SKM-1 (cell line): ENCODE data around the gene UBP1.
"Not testable (repeated sequence)": the region's sequence is repeated elsewhere in the genome, so short reads cannot be mapped to it uniquely, and the experiment has no call there.

Source experiments
- DNase-seq: peaks from one replicate; lab custom pipeline; 2025; ENCODE audit not compliant: unreplicated experiment; lab: John Stamatoyannopoulos, UW

The UBP1 gene, protein sequence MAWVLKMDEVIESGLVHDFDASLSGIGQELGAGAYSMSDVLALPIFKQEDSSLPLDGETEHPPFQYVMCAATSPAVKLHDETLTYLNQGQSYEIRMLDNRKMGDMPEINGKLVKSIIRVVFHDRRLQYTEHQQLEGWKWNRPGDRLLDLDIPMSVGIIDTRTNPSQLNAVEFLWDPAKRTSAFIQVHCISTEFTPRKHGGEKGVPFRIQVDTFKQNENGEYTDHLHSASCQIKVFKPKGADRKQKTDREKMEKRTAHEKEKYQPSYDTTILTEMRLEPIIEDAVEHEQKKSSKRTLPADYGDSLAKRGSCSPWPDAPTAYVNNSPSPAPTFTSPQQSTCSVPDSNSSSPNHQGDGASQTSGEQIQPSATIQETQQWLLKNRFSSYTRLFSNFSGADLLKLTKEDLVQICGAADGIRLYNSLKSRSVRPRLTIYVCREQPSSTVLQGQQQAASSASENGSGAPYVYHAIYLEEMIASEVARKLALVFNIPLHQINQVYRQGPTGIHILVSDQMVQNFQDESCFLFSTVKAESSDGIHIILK

DNA sequence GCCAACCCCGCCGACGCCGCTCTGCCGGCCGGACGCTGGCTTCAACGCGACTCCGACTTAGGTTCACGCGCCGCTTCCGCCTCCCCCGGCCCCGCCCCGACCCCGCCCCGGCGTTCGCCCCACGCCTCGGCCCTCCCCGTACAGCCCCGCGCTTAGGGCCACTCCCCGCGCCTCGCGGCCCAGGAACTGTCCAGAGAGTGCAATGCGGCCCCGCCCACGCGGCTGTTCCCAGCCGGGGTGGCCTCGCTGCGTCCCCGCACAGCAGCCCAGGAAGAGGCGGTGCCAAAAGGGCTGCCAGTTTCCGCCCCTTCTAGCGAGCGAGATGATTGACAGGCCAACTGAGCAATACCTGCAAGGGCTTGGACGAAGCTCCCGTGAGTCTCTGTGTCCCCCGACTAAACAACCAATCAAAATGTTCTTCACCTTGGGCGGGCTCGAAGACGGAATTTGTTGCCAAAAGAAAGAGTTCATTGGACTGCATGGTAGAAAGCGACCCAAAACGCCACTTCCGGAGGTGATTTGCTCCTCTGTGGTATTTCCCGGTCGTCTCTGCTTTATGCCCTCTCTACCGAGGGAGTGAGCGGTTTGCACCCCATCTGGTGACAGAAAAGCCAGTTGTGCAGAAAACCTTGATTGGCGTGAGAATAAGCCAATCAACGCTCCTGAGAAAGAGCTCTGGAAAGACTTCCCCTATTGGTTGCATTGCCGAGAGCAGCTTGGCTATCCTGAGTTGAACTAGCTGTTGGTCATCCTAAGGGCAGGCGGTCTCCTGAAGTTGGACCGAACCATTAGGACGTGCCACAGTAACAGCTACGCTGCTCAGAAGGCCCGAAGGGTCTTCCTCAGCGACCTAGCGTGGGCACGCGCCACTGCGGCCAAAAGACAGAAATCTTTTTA, at the start of gene UBP1:
Gene UBP1, minus strand, starts transcription at position 78 of the 897 bp plus-strand sequence. CDS start 557 bp downstream, outside the sequence.
- peak; percentile 100 for DNase-seq

- DNase-seq, result no peak
These were observed 48.5 kb upstream of the UBP1 start for GRCh38 chr3:33488683-33489082.

DNA sequence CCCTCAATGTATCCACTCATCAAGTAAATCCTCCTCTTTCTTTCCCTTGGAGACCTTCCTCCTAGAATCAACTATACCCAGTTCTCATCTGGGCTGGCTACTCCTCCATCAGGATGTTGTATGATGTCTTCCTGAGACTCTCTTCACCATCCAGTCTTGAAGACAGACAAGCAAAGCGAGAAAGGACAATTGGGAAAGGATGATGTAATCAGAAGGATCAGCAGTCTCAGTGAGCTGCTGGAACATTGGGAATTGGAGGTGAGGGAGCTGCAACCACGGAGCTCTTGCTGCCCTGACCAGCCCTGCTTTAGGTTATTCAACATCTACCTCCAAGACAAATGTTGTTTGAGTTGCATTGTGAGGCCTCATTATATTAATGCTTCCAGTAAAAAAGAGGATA, 48.0 kb upstream of the UBP1 start:
- DNase-seq, result no peak

DNA sequence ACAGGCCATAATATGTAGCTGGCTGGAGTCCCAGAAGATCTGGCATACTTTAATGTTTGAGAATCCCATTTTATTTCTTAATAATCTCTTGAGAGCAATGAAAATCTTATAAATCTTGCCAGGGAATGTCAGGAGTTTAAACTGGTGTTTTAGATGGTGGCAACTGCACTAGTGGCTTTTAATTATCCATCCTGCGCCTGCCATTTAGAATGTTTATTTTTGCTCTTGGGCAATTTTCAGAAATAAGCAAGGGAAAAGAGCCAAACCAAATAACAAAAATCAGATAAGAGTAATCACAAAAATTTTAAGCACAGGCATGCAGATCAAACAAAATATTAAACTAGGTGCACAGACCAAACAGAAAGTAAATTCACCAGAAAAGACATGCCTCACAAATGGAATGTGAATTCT, 41.9 kb upstream of the UBP1 start:
- DNase-seq, result no peak

DNA sequence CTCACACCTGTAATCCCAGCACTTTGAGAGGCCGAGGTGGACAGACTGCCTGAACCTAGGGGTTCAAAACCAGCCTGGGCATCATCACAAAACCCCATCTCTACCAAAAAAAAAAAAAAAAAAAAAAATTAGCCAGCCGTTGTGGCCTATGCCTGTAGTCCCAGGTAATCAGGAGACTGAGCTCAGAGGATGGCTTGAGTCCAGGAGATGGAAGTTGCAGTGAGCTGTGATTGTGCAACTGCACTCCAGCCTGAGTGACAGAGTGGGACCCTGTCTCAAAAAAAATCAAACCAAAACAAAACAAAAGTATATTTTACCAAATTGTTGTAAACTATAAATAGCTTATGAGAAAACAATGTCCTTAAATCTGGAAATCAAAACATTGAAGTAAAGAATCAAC, 34.7 kb upstream of the UBP1 start:
- no peak for DNase-seq

DNA sequence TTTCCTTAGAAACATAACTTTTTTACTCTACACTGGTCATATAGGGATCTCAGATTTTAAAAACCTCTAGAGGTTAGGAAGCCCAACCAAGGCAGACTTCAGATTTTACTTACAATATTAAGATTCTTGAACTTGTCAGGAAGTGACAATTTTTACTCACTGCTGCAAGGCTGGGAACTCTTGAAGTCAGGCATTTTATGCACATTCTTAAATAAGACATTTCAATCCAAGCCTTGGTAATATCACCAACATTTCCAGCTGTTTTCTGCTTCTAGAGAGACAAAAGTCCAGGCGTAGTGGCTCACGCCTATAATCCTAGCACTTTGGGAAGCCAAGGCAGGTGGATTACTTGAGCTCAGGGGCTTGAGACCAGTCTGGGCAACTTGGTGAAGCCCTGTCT, 33.6 kb upstream of the UBP1 start:
- no peak for DNase-seq

DNA sequence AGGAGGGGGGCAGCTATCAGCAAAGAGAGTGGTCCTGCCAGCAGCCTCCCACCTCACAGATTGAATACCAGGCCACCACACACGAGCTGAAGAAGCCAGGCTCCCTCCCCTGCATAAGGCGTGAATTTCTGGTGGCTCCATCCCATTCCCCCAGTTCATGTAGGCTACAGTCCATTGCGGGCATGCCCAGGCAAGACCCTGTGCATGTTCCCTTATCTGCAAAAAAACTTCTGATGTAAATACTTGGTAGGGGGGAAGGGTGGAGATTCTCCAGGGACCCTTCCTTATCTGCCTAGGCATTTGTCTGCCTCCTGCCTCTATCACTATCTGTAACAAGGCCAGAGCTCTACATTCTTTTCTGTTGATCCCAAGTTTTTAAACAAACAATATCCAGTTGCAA, 27.6 kb upstream of the UBP1 start:
- no peak for DNase-seq

- no peak for DNase-seq
These were observed 20.9 kb upstream of the UBP1 start for GRCh38 chr3:33461097-33461496.

DNA sequence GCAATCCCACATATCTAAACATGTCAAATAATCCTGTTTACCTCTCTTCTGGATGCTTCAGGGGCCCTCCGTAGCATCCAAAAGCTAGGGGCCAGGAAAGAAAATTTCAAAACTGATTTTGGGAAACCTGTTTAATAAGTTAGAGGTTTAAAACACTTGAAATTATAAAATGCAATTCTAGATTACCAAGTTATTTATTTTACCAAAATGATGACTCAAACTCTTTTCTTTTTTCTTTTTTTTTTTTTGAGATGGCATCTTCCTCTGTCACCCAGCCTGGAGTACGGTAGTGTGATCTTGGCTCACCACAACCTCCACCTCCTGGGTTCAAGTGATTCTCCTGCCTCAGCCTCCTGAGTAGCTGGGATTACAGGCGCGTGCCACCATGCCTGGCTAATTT, 19.4 kb upstream of the UBP1 start:
- DNase-seq, result not testable (repeated sequence)

DNA sequence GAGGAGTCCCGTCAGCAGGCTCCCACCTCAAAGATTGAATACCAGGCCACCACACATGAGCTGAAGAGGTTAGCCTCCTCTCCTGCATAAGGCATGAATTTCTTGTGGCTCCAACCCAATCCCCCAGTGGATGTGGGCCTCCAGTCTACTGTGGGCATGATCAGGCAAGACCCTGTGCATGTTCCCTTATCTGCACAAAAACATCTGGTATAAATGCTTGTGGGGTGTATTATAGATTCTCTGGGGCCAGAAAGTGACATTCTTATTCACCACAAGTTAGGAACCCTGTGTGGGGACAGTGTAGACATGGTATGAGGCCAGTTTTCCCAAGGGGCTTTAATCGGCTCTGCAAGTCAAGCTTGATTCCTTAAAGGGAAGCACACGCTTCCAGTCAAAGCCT, 18.2 kb upstream of the UBP1 start:
- no peak for DNase-seq

- no peak for DNase-seq
These were observed 16.6 kb upstream of the UBP1 start for GRCh38 chr3:33456756-33457155.

- DNase-seq, result no peak
These were observed 13.1 kb upstream of the UBP1 start for GRCh38 chr3:33453331-33453761.

DNA sequence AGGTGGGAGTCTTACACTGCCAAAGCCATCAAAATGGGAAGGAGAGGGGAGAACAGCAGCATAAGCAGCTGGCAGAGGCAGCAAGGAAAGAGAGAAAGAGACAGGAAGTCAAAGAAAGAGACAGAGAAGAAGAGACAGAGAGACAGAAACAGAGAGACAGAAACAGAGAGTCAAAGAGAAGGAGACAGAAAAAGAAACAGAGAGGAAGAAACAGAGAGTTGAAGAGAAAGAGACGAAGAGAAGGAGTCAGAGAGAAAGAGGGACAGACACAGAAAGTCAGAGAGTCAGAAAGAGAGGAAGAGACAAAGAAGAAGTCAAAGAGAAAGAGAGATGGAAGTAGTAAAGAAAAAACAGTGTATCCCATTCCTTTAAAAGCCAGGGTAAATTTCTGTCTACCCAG, 11.8 kb upstream of the UBP1 start:
- DNase-seq, result not testable (repeated sequence)

GRCh38 chr3:33447958-33448357, 7.8 kb upstream of the UBP1 start:
- no peak for DNase-seq

DNA sequence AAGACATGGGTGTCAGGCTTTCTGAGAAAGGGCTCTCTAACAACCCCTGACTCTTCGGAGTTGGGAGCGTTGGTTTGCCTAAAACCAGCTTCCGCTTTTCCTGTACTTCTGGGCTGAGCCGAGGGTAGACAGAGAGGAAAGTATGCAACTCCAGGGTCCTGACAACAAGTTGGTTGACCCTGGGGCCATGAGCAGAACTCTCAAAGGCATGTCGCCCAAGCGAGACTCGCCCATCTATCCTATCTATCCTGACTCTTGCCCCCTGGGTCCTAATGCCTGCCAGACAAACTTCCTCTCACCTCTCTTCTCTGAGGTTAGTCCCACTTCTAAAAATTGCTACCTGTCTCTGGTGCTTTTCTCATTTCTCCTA, 7.0 kb upstream of the UBP1 start:
- not testable (repeated sequence) for DNase-seq

- DNase-seq, result no peak
These were observed 2.0 kb upstream of the UBP1 start for GRCh38 chr3:33442190-33442589.

DNA sequence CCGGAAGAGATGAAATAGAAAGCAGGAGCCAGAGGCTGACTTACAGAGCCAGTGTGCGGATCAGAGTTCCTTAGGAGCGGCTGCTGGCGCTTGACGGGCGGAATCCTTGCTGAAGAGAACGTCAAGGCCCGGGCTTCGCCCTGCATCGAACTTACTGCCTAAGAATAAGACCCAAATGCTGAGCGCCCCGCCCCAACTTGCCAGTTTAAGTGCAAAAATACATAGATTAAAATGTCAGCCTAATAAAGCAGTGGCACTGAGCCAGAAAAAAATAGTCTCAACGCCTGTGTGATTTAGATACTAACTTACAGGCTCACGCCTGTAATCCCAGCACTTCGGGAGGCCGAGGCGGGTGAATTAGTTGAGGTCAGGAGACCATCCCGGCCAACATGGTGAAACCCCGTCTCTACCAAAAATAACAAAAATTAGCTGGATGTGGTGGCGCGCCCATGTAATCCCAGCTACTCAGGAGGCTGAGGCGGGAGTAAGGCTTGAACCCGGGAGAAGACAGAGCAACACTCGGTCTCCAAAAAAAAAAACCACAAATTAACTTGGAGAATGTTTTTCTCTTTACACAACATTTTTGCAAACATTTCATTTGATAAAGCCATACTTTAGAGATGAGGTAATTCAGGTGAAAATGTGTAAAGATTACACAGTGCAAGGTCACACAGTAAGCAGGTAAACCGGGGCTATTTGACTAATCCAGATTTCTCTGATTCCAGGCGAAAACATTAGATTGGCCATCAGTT, 1.2 kb upstream of the UBP1 start:
- DNase-seq, result no peak

GRCh38 chr3:33439546-33440327, 468 bp downstream of the UBP1 start:
- DNase-seq, result no peak

GRCh38 chr3:33438881-33439545, 1.2 kb downstream of the UBP1 start:
- no peak for DNase-seq

- no peak for DNase-seq
These were observed 1.9 kb downstream of the UBP1 start for GRCh38 chr3:33438284-33438668.
